Breast epithelium (tissue), 3 donors: ENCODE measurements around the gene CACNA1I.

Source experiments
- POLR2A ChIP-seq: fragments of 450-650 bp; IDR thresholded peaks from one replicate; pipeline ENCODE4 v1.6.1; 2016; ENCODE audit warnings: antibody characterized with exemption, mild to moderate bottlenecking, moderate library complexity
- POLR2AphosphoS5 ChIP-seq, 3 donors: sonication (generic); formaldehyde crosslinking; IDR thresholded peaks; one replicate each; pipeline ENCODE4 v1.6.1; 2017; ENCODE audit warnings: antibody characterized with exemption in 3 of 3
- TF ChIP-seq, protein P1 (sequence below), 3 donors: fragments of 450-650 bp; IDR thresholded peaks; one replicate each; pipeline ENCODE4 v1.5.1; 2016 to 2017; ENCODE audit warnings: antibody characterized with exemption in 3 of 3, mild to moderate bottlenecking in 3 of 3, moderate library complexity in 3 of 3

DNA sequence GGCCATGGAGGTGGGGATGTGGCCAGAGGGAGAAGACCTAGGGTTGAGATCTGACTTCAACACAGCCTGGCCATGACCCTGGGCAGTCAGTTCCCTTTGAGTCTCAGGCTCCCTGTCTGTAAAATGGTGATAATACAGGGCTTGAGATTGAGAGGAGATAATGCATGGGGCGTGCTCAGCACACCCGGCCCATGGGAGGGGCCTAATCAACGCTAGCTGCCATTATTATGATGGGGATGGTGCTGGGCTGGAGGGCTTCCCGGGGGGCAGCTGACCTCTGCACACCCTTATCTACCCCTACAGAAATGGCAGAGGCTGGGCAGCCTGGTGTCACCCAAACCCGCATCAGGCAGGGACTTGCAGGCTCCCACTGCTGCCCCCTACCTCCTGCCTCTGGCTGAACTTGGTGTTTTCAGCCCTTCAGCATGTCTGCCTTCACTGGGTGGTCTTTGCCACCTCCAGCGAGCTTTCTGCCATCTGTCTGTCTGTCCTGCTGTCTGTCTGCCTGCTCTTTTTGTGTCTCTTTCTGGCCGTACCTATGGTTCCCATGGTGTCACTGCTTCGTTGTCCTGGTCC lies 84.5 kb downstream of the CACNA1I start:
- TF ChIP-seq POLR2AphosphoS5 (IDR thresholded peaks at IDR 0.05), result no peak
- TF ChIP-seq, protein P1, sequence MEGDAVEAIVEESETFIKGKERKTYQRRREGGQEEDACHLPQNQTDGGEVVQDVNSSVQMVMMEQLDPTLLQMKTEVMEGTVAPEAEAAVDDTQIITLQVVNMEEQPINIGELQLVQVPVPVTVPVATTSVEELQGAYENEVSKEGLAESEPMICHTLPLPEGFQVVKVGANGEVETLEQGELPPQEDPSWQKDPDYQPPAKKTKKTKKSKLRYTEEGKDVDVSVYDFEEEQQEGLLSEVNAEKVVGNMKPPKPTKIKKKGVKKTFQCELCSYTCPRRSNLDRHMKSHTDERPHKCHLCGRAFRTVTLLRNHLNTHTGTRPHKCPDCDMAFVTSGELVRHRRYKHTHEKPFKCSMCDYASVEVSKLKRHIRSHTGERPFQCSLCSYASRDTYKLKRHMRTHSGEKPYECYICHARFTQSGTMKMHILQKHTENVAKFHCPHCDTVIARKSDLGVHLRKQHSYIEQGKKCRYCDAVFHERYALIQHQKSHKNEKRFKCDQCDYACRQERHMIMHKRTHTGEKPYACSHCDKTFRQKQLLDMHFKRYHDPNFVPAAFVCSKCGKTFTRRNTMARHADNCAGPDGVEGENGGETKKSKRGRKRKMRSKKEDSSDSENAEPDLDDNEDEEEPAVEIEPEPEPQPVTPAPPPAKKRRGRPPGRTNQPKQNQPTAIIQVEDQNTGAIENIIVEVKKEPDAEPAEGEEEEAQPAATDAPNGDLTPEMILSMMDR (IDR thresholded peaks at IDR 0.05), result no peak
- no peak for TF ChIP-seq POLR2A
